ENCODE data around the gene CDC5L. TPM values are rescaled to one million over a fixed set of nuclear protein-coding genes. Genes with fewer than 3 reads are reported as not detected.

CDC5L gene
- total RNA-seq, 1 donor = 27.2 TPM

GRCh38 chr6:44485601-44486401 lies 98.3 kb downstream of the CDC5L start:
- no peak overlapping the region for H3K4me3 ChIP-seq (ENCODE audit: low read depth, low read length)
- no peak for DNase-seq (ENCODE audit: low read depth)
- TF ChIP-seq CTCF (IDR thresholded peaks at IDR 0.05; ENCODE audit: insufficient read depth, low read length) = no peak

GRCh38 chr6:44487002-44487401 lies 99.5 kb downstream of the CDC5L start:
- no peak for DNase-seq (ENCODE audit: low read depth)
- no peak overlapping the region for H3K4me3 ChIP-seq (ENCODE audit: low read depth, low read length)
- no peak for TF ChIP-seq CTCF (IDR thresholded peaks at IDR 0.05; ENCODE audit: insufficient read depth, low read length)

GRCh38 chr6:44487586-44487985 lies 100.1 kb downstream of the CDC5L start:
- no peak for DNase-seq (ENCODE audit: low read depth)
- TF ChIP-seq CTCF (IDR thresholded peaks at IDR 0.05; ENCODE audit: insufficient read depth, low read length) = no peak
- H3K4me3 ChIP-seq (ENCODE audit: low read depth, low read length) = no peak overlapping the region

- TF ChIP-seq CTCF (IDR thresholded peaks at IDR 0.05; ENCODE audit: insufficient read depth, low read length) = no peak
- peak; percentile 99 for DNase-seq (ENCODE audit: low read depth)
- peak overlapping the region; percentile 22 for H3K4me3 ChIP-seq (ENCODE audit: low read depth, low read length)
These were observed 102.6 kb downstream of the CDC5L start for GRCh38 chr6:44489910-44490604.

GRCh38 chr6:44493132-44493531 lies 105.6 kb downstream of the CDC5L start:
- no peak for DNase-seq (ENCODE audit: low read depth)
- no peak overlapping the region for H3K4me3 ChIP-seq (ENCODE audit: low read depth, low read length)
- no peak for TF ChIP-seq CTCF (IDR thresholded peaks at IDR 0.05; ENCODE audit: insufficient read depth, low read length)

- H3K4me3 ChIP-seq (ENCODE audit: low read depth, low read length) = no peak overlapping the region
- no peak for DNase-seq (ENCODE audit: low read depth)
- TF ChIP-seq CTCF (IDR thresholded peaks at IDR 0.05; ENCODE audit: insufficient read depth, low read length) = no peak
These were observed 106.1 kb downstream of the CDC5L start for GRCh38 chr6:44493593-44493992.
